ENCODE data around the gene SLC25A10.

- no peak for TF ChIP-seq EZH2 (IDR thresholded peaks at IDR 0.05; ENCODE audit: borderline replicate concordance, low read depth, low read length, severe bottlenecking)
- TF ChIP-seq MAX (IDR thresholded peaks at IDR 0.05; ENCODE audit: insufficient read depth, insufficient read length), result no peak
- TF ChIP-seq POLR2AphosphoS5 (IDR thresholded peaks at IDR 0.05; ENCODE audit: insufficient read depth, low read depth, low read length), result no peak
- TF ChIP-seq POLR2A (IDR thresholded peaks at IDR 0.05; ENCODE audit: low read depth, low read length), result no peak
Measured at GRCh38 chr17:81664051-81664470, 48.0 kb upstream of the SLC25A10 start.
